Chondrocyte (in vitro differentiated cells): ENCODE measurements around the gene GMCL2. TPM values are rescaled to one million over a fixed set of nuclear protein-coding genes. Genes with fewer than 3 reads are reported as not detected.

Source experiments
- DNase-seq: peaks from one replicate; pipeline ENCODE4 v3.0.0; 2021; ENCODE audit warnings: mixed read lengths, low spot score
- H3K27ac Mint-ChIP-seq: one replicate; pipeline ENCODE4 v1.8.0; 2021; ENCODE audit warnings: mild to moderate bottlenecking, moderate library complexity, mixed read lengths; ENCODE audit not compliant: unreplicated experiment
- H3K27me3 Mint-ChIP-seq: 2 replicates; pipeline ENCODE4 v1.8.0; 2021; ENCODE audit warnings: low read depth, mixed read lengths
- H3K36me3 Mint-ChIP-seq: 2 replicates; pipeline ENCODE4 v1.8.0; 2021; ENCODE audit warnings: low read depth, mixed read lengths
- H3K4me1 Mint-ChIP-seq: 2 replicates; pipeline ENCODE4 v1.8.0; 2021; ENCODE audit warnings: low read depth, mild to moderate bottlenecking, mixed read lengths
- H3K4me3 Mint-ChIP-seq: one replicate; pipeline ENCODE4 v1.8.0; 2021; ENCODE audit warnings: mild to moderate bottlenecking, moderate library complexity, mixed read lengths; ENCODE audit not compliant: unreplicated experiment
- H3K9me3 Mint-ChIP-seq: 2 replicates; pipeline ENCODE4 v1.8.0; 2021; ENCODE audit warnings: low read depth, mixed read lengths
- CTCF ChIP-seq: fragments of 200-600 bp; sonication (generic); IDR thresholded peaks from 2 replicates; pipeline ENCODE4 v1.5.0; 2021; ENCODE audit warnings: antibody characterized with exemption, mild to moderate bottlenecking, moderate library complexity
- total RNA-seq: library from RNA; stranded (reverse); gene quantifications from 3 replicates; pipeline ENCODE4 v1.2.1, GENCODE V29; 2021

GMCL2 gene
- total RNA-seq, 1 donor from 2014 or later = not detected

GRCh38 chr5:178170455-178170854 lies 16.7 kb downstream of the GMCL2 start:
- no peak for DNase-seq
- no peaks in the 10 kb centered on the region for H3K4me1 Mint-ChIP-seq
- H3K4me3 Mint-ChIP-seq = no peak overlapping the region
- TF ChIP-seq CTCF = no peak
- no peaks in the 10 kb centered on the region for H3K9me3 Mint-ChIP-seq
- H3K27me3 Mint-ChIP-seq = no peaks in the 10 kb centered on the region
- H3K27ac Mint-ChIP-seq = no peak overlapping the region
- H3K36me3 Mint-ChIP-seq = no peaks in the 10 kb centered on the region

- Mint-ChIP-seq H3K4me3 (no peak overlapping the region), H3K4me1 (peaks cover 6% of the 10 kb centered on the region), H3K36me3 (no peaks in the 10 kb centered on the region), H3K27me3 (peaks cover 12% of the 10 kb centered on the region), H3K27ac (no peak overlapping the region), H3K9me3 (no peaks in the 10 kb centered on the region)
- TF ChIP-seq CTCF = no peak
- DNase-seq = no peak
Measured at GRCh38 chr5:178165581-178165980, 21.6 kb downstream of the GMCL2 start.

- TF ChIP-seq CTCF = peak; percentile 99
- Mint-ChIP-seq H3K9me3 (no peaks in the 10 kb centered on the region), H3K27ac (no peak overlapping the region), H3K4me3 (peak overlapping the region; percentile 58), H3K36me3 (no peaks in the 10 kb centered on the region), H3K27me3 (peaks cover 12% of the 10 kb centered on the region), H3K4me1 (peaks cover 6% of the 10 kb centered on the region)
- no peak for DNase-seq
Measured at GRCh38 chr5:178163772-178164735, 23.1 kb downstream of the GMCL2 start.

GRCh38 chr5:178162481-178162880 lies 24.7 kb downstream of the GMCL2 start:
- DNase-seq = no peak
- H3K9me3 Mint-ChIP-seq = no peaks in the 10 kb centered on the region
- peaks cover 12% of the 10 kb centered on the region for H3K27me3 Mint-ChIP-seq
- no peaks in the 10 kb centered on the region for H3K36me3 Mint-ChIP-seq
- no peak for TF ChIP-seq CTCF
- H3K4me1 Mint-ChIP-seq = peaks cover 6% of the 10 kb centered on the region
- H3K27ac Mint-ChIP-seq = no peak overlapping the region
- no peak overlapping the region for H3K4me3 Mint-ChIP-seq

GRCh38 chr5:178160176-178160575 lies 27.0 kb downstream of the GMCL2 start:
- Mint-ChIP-seq H3K4me1 (peaks cover 6% of the 10 kb centered on the region), H3K4me3 (no peak overlapping the region), H3K9me3 (no peaks in the 10 kb centered on the region), H3K36me3 (no peaks in the 10 kb centered on the region), H3K27me3 (peaks cover 12% of the 10 kb centered on the region), H3K27ac (no peak overlapping the region)
- DNase-seq = no peak
- TF ChIP-seq CTCF = no peak
